Measurements from ENCODE around the gene HINFP.

Gene HINFP, protein sequence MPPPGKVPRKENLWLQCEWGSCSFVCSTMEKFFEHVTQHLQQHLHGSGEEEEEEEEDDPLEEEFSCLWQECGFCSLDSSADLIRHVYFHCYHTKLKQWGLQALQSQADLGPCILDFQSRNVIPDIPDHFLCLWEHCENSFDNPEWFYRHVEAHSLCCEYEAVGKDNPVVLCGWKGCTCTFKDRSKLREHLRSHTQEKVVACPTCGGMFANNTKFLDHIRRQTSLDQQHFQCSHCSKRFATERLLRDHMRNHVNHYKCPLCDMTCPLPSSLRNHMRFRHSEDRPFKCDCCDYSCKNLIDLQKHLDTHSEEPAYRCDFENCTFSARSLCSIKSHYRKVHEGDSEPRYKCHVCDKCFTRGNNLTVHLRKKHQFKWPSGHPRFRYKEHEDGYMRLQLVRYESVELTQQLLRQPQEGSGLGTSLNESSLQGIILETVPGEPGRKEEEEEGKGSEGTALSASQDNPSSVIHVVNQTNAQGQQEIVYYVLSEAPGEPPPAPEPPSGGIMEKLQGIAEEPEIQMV

DNA sequence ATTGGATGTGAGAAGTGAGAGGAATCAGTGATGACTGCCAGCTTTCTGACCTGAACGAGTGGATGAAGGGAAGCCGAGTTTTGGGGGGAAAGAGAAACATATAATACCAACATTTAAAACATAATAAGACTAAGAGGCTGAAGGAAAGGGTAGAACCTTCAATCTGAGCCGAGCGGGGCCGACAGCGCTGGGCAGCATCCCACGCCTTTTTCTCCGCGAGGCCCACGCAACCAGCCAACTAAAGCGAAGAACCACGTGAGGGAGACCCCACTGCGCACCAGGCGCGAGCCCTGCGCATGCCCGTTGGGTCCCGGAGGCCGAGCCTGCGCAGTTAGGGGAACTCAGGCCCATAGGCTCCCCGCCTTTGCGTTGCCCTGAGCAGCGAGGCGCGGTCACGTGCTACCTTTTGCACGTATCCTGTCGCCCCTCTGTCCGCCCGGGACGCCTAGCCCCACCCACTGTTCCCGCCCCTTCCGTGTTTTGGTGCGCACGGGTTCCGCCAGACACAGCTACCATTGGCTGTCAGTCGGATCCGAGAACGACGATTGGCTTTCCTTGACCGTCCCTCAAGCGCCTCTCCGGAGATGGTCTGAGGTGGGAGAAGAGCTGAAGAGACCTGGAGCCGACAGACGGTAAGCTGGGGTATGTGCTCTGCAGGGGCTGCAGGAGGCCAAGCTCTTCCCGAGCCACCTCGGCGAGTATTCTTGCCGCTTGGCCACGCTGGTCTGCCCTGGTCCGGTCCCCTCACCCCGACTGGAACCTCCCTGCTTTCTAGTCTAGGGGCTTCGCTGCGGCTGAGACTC lies at the start of gene HINFP:
HINFP (plus strand) TSS at position 573 of the 803 bp plus-strand sequence. CDS start 5,365 bp downstream, outside the sequence.
- peak; percentile 99 for DNase-seq (ENCODE audit: low spot score)

- DNase-seq (ENCODE audit: low spot score) = no peak
Measured at GRCh38 chr11:119077839-119078238, 43.5 kb upstream of the HINFP start.

DNA sequence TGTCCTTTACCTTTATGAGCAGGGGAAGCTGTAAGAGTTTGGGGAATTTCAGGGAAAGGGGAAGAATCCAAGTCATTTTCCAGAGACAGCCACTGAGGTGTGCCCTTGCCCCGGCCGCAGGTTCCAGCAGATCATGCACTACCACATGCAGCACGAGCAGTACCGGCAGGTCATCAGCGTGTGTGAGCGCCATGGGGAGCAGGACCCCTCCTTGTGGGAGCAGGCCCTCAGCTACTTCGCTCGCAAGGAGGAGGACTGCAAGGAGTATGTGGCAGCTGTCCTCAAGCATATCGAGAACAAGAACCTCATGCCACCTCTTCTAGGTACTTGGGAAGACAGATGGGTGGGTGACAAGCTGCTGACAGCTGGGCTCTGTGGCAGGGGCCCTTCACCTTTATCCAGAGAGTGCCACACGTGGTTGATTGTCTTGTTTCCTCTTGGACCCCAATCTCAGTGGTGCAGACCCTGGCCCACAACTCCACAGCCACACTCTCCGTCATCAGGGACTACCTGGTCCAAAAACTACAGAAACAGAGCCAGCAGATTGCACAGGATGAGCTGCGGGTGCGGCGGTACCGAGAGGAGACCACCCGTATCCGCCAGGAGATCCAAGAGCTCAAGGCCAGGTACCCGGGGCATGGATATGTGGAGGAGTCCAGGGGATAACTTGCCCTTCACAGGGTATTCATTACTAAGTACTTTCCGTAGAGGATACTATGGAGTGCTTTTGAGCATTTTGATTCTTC lies 42.5 kb upstream of the HINFP start:
- no peak for DNase-seq (ENCODE audit: low spot score)

DNA sequence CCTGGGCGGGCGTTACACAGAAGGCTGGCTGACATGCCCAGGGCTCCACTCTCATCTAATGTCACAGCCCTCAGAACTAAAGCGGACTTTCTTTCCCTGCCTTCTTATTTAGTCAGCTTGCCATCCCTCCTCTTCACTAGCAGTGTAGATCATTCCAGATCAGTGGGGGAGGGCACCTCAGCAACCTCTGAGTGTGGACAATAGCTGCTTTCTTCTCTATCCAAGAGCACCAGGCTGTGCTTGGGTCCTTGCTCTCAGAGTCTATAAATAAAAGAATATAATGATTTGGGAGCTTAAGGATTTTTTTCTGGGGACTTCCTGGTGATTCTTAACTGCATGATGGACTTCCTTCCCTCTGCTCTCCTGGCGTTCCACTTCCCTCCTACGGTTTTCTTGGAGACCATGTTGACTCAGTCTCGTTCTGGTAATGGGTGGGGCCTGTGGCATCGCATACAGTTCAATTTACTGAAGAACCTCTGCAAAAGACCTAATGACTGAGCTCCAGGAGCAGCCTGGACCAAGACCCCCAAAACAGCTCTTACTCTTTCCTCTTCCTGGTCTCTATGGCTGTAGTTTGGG lies 39.6 kb upstream of the HINFP start:
- no peak for DNase-seq (ENCODE audit: low spot score)

- peak; percentile 94 for DNase-seq (ENCODE audit: low spot score)
Measured at GRCh38 chr11:119084663-119085436, 36.5 kb upstream of the HINFP start, which contains the start of gene HMBS. HMBS (plus strand) TSS chr11:119084881; CDS start chr11:119085034, 153 bp downstream.

DNA sequence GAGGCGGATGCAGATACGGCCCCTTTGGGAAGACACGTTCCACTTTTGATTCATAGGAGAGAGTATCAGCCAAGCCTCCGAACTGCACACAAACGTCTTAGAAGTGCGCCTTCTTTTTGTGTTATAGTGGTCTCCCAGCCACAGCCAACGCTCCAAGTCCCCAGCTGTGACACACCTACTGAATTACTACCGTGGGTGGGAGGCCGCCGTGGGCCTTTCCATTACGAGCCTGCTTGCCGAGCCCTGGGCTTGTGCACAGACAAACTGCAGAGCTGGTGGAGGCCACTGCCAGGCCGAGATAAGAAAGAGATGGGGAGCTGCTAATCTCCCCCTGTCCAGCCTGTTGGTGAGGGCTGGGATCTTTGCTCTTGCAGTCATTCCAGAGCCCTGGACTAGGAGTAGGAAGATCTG lies 35.9 kb upstream of the HINFP start:
- DNase-seq (ENCODE audit: low spot score) = no peak

- no peak for DNase-seq (ENCODE audit: low spot score)
Measured at GRCh38 chr11:119087123-119087522, 34.3 kb upstream of the HINFP start.

GRCh38 chr11:119087747-119088241 lies 33.6 kb upstream of the HINFP start:
- peak; percentile 22 for DNase-seq (ENCODE audit: low spot score)

GRCh38 chr11:119088406-119088805 lies 33.0 kb upstream of the HINFP start:
- DNase-seq (ENCODE audit: low spot score) = no peak

DNA sequence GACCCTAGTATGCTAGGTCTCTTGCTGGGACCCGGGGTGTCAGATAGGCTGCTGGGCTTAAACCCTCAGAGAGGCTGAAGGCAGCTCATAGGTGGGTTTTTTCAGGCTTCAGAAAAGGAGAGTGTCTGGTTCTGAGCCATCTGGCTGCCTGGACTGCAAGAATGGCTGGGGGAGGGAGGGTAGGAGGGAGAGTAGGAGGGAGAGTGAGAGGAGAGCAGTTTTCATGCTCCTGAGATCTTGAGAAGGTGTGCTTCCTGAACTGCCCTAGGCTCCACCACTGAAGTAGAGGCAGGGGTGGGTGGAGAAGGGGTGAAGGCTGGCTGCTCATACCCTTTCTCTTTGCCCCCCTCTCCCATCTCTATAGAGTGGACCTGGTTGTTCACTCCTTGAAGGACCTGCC lies 32.1 kb upstream of the HINFP start:
- DNase-seq (ENCODE audit: low spot score) = no peak

DNA sequence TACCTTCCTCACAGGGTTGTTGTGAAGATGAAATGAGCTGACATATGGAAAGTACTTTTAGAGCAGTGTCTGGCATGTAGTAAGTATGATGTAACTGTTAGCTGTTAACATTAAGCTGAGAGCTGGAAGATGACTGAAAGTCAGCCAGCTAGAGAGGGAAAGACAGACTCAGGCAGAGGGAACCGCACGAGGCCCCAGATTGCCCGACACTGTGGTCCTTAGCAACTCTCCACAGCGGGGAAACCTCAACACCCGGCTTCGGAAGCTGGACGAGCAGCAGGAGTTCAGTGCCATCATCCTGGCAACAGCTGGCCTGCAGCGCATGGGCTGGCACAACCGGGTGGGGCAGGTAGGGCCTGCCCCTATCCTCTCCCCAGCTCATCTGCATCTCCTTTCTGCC lies 30.2 kb upstream of the HINFP start:
- DNase-seq (ENCODE audit: low spot score) = no peak

- no peak for DNase-seq (ENCODE audit: low spot score)
Measured at GRCh38 chr11:119091966-119092879, 29.2 kb upstream of the HINFP start.

GRCh38 chr11:119092880-119093842 lies 28.2 kb upstream of the HINFP start:
- DNase-seq (ENCODE audit: low spot score) = peak; percentile 22

- DNase-seq (ENCODE audit: low spot score) = peak; percentile 65
Measured at GRCh38 chr11:119093942-119094815, 27.2 kb upstream of the HINFP start.

DNA sequence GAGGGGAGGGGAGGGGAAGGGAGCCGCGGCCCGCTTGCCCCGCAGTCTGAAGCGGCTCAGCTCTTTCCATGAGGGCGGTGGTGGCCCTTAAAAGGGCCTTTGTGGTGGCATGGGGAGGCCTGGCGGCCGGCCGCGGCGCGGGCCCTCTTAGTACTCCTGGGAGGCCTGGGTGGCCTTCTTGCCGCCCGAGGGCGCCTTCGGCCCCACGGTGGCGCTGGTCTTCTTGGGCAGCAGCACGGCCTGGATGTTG lies 26.6 kb upstream of the HINFP start:
- peak; percentile 88 for DNase-seq (ENCODE audit: low spot score)

DNA sequence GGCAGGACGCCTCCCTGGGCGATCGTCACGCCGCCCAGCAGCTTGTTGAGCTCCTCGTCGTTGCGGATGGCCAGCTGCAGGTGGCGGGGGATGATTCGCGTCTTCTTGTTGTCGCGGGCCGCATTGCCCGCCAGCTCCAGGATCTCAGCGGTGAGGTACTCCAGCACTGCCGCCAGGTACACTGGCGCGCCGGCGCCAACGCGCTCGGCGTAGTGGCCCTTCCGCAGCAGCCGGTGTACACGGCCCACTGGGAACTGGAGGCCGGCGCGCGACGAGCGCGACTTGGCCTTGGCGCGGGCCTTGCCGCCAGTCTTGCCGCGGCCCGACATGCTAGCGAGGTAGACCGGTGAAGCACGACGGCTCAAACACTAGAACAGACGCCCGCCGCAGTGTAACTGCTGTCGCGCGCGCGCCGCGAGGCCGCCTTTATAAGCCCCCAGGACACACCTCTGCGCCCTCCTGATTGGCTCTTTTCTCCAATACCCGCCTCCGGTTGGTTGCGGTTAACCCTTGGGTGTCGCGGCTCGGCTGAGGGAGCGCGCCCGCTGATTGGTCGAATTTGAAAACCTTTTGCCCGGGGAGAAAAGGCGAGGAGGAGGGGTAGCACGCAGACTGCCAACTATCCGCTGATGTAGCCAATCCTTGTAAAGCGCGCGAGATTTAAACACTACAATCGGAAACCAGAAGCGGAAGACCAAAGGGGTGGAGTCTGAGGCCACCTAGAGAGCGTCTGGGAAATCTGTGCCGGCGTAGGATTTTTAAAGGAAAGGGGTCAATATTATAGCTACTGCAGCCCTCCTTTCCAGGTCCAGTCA lies 26.1 kb upstream of the HINFP start:
- DNase-seq (ENCODE audit: low spot score) = peak; percentile 100

- no peak for DNase-seq (ENCODE audit: low spot score)
Measured at GRCh38 chr11:119099711-119100110, 21.7 kb upstream of the HINFP start.

Data from kidney tubule cell (primary cell).